Ureter (tissue), 1 donor: ENCODE measurements around the gene KBTBD12. TPM values are rescaled to one million over a fixed set of nuclear protein-coding genes. Genes with fewer than 3 reads are reported as not detected.

Source experiments
- DNase-seq: peaks from one replicate; pipeline ENCODE4 v3.0.0-alpha.2; 2020; ENCODE audit warnings: low spot score
- total RNA-seq: library from RNA; stranded (reverse); gene quantifications from one replicate; pipeline ENCODE4 v1.2.4, GENCODE V29; 2023
- donor health status: DM: yes; HTN: yes; CAD: no.

KBTBD12 gene
- total RNA-seq, 1 donor from 2014 or later = 5.5 TPM

GRCh38 chr3:127985655-127986225, 70.7 kb downstream of the KBTBD12 start:
- DNase-seq = no peak

GRCh38 chr3:127986803-127987202, 71.8 kb downstream of the KBTBD12 start:
- DNase-seq = no peak

GRCh38 chr3:127987309-127987995, 72.4 kb downstream of the KBTBD12 start:
- no peak for DNase-seq

- DNase-seq = no peak
Measured at GRCh38 chr3:127988770-127989557, 73.9 kb downstream of the KBTBD12 start.

GRCh38 chr3:127990051-127990450, 75.0 kb downstream of the KBTBD12 start:
- no peak for DNase-seq

GRCh38 chr3:127990461-127990860, 75.4 kb downstream of the KBTBD12 start:
- DNase-seq = no peak

- DNase-seq = no peak
Measured at GRCh38 chr3:127991251-127991650, 76.2 kb downstream of the KBTBD12 start.

GRCh38 chr3:127991681-127992080, 76.6 kb downstream of the KBTBD12 start:
- no peak for DNase-seq

GRCh38 chr3:127992127-127992526, 77.1 kb downstream of the KBTBD12 start:
- DNase-seq = no peak

GRCh38 chr3:127994011-127994410, 79.0 kb downstream of the KBTBD12 start:
- DNase-seq = no peak

- no peak for DNase-seq
Measured at GRCh38 chr3:127997016-127997415, 82.0 kb downstream of the KBTBD12 start.

GRCh38 chr3:127997961-127998360, 82.9 kb downstream of the KBTBD12 start:
- peak; percentile 64 for DNase-seq

- DNase-seq = no peak
Measured at GRCh38 chr3:127998596-127998995, 83.6 kb downstream of the KBTBD12 start.

GRCh38 chr3:127999509-128000106, 84.6 kb downstream of the KBTBD12 start:
- DNase-seq = no peak

- DNase-seq = no peak
Measured at GRCh38 chr3:128001576-128001975, 86.5 kb downstream of the KBTBD12 start.

GRCh38 chr3:128004661-128005060, 89.6 kb downstream of the KBTBD12 start:
- no peak for DNase-seq

- DNase-seq = no peak
Measured at GRCh38 chr3:128006061-128007032, 91.3 kb downstream of the KBTBD12 start.

GRCh38 chr3:128007033-128007424, 92.0 kb downstream of the KBTBD12 start:
- no peak for DNase-seq

GRCh38 chr3:128009952-128010846, 95.2 kb downstream of the KBTBD12 start:
- no peak for DNase-seq

- DNase-seq = peak; percentile 59
Measured at GRCh38 chr3:128011140-128011539, 96.1 kb downstream of the KBTBD12 start.
